Suprapubic skin (tissue), 4 donors: Measurements from ENCODE around the gene POLR2L. TPM values are rescaled to one million over a fixed set of nuclear protein-coding genes. Genes with fewer than 3 reads are reported as not detected.

Source experiments
- DNase-seq, 2 donors: peaks; one replicate each; pipeline ENCODE4 v3.0.0-alpha.2; 2019; ENCODE audit warnings: low spot score in 2 of 2
- H3K27ac ChIP-seq: fragments of 200-600 bp; sonication (generic); one replicate; pipeline ENCODE4 v1.5.1; 2019
- H3K27me3 ChIP-seq: fragments of 200-600 bp; sonication (generic); one replicate; pipeline ENCODE4 v1.5.1; 2019
- H3K36me3 ChIP-seq: fragments of 200-600 bp; sonication (generic); one replicate; pipeline ENCODE4 v1.5.1; 2019
- H3K4me1 ChIP-seq: fragments of 200-600 bp; sonication (generic); one replicate; pipeline ENCODE4 v1.5.1; 2019
- H3K4me3 ChIP-seq: fragments of 200-600 bp; sonication (generic); one replicate; pipeline ENCODE4 v1.5.1; 2019; ENCODE audit warnings: mild to moderate bottlenecking
- H3K9me3 ChIP-seq: fragments of 200-600 bp; sonication (generic); one replicate; pipeline ENCODE4 v1.5.1; 2019
- EP300 ChIP-seq: sonication (generic); formaldehyde crosslinking; IDR thresholded peaks from one replicate; pipeline ENCODE4 v1.6.1; 2017; ENCODE audit warnings: antibody characterized with exemption
- POLR2A ChIP-seq, 2 donors: fragments of 450-650 bp; IDR thresholded peaks; one replicate each; pipeline ENCODE4 v1.6.1; 2017; ENCODE audit warnings: antibody characterized with exemption in 2 of 2, mild to moderate bottlenecking in 2 of 2, moderate library complexity in 2 of 2
- POLR2AphosphoS5 ChIP-seq, 3 donors: sonication (generic); formaldehyde crosslinking; IDR thresholded peaks; one replicate each; pipeline ENCODE4 v1.6.1; 2017; ENCODE audit warnings: antibody characterized with exemption in 3 of 3
- WGBS: methylation state at CpG from one replicate; pipeline ENCODE4 v1.1.5; 2018; 5-methylcytosine and 5-hydroxymethylcytosine counted together
- total RNA-seq, 4 donors: library from RNA; depleted of rRNA; stranded (reverse); fragments of >200 nt; gene quantifications; one replicate each; pipeline ENCODE4 v1.1.0, GENCODE V29; 2016
- TF ChIP-seq, protein P1 (sequence below), 2 donors: fragments of 200-600 bp in 1 of 2; fragments of 450-650 bp in 1 of 2; sonication (generic) in 1 of 2; IDR thresholded peaks; one replicate each; pipeline ENCODE4 v1.5.1; 2016 to 2019; ENCODE audit warnings: antibody characterized with exemption in 2 of 2, mild to moderate bottlenecking in 1 of 2, moderate library complexity in 1 of 2

Gene POLR2L
- total RNA-seq, 4 donors from 2014 or later, result 31.1 to 76.4 (median 56.4) TPM

- Histone ChIP-seq H3K36me3 (peaks cover 5% of the 10 kb centered on the region), H3K4me1 (peaks cover 87% of the 10 kb centered on the region), H3K4me3 (peak overlapping the region; percentile 87), H3K27me3 (peaks cover 9% of the 10 kb centered on the region), H3K9me3 (no peaks in the 10 kb centered on the region), H3K27ac (peak overlapping the region; percentile 97)
- no peak for TF ChIP-seq POLR2A (IDR thresholded peaks at IDR 0.05)
- TF ChIP-seq POLR2AphosphoS5 (IDR thresholded peaks at IDR 0.05), result peak in 2 of 3 donors; percentile 34 to 40
- 7% methylated on average over 14 of the region's 31 CpGs for WGBS
- DNase-seq, result peak; percentile 96 to 98
Observed at GRCh38 chr11:844693-845644, 2.6 kb upstream of the POLR2L start.

DNA sequence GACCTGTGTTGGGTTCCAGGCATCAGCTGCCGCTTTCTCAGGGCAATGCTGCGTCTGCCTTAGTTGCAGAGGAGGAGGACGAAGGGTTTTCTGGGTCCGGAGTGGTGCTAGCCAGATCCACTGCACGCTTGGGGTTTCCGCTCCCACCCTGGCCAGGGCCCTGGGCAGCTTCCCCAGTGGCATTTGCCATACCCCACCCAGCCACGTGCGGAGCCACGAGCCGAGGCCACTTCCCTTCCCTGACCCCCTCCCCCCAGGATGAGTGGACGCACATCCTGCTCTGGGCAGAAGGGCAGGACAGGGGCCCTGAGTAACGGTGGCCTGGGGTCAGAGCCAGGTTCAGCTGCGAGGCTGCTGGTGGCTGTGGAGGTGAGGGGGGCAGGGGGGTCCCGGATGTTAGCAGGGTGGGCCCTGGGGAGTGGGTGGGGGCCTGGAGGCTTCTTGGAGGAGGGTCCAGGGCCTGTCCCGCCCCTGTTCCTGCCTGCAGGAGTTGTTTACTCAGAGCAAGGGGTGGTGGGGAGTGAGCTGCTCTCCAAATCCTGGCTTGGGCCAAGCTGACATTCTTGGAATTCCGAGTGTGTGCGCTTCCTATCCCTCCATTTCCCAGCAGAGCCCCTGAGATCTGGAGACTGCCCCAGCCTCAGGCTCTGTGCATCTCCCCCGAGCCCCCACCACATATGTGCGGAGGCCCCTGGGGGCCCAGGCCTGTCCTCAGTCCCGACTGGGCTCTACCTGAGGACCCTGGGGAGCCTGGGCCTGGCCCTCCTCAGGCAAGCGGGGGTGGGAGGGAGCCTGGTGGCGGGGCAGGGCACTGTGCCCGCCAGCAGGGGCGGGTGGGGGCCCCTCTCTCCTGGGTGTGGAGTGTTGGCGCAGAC lies 1.7 kb upstream of the POLR2L start:
- H3K4me1 ChIP-seq, result peaks cover 88% of the 10 kb centered on the region
- DNase-seq, result peak; percentile 97 to 98

DNA sequence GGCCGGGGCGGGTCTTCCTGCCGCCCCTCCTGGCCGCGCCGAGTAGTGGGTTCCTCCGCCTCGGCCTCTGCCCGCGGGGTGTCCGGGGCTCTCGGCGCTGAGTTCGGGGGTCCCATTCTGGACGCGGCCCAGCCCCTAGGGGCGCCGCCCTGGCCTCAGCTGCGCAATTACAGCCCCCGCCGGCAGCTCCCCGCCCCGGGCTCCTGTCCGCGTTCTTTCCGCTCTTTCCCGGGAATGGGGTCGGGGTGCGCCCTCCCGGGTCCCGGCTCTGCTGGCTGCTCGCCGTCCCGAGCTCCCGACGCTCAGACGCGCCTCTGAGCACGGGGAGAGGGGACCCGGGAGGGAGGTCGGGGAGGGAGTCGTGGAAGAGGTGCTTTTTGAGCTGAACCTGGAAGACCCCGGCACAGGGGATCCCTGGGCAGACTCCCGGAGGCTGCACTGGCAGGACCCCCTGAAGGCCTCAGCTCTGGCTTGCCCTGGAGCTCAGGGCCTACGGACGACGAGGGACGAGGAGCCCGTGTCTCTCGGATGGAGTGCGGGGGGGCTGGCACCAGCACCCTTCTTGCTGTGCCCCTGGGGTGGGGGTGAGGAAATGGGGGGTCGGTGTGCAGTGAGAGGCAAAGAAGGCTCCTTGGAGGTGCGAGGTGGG lies 881 bp upstream of the POLR2L start:
- WGBS, result 0% methylated on average over 16 of the region's 53 CpGs
- no peak for DNase-seq
- TF ChIP-seq, protein P1, sequence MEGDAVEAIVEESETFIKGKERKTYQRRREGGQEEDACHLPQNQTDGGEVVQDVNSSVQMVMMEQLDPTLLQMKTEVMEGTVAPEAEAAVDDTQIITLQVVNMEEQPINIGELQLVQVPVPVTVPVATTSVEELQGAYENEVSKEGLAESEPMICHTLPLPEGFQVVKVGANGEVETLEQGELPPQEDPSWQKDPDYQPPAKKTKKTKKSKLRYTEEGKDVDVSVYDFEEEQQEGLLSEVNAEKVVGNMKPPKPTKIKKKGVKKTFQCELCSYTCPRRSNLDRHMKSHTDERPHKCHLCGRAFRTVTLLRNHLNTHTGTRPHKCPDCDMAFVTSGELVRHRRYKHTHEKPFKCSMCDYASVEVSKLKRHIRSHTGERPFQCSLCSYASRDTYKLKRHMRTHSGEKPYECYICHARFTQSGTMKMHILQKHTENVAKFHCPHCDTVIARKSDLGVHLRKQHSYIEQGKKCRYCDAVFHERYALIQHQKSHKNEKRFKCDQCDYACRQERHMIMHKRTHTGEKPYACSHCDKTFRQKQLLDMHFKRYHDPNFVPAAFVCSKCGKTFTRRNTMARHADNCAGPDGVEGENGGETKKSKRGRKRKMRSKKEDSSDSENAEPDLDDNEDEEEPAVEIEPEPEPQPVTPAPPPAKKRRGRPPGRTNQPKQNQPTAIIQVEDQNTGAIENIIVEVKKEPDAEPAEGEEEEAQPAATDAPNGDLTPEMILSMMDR (IDR thresholded peaks at IDR 0.05), result peak in 1 of 2 donors; percentile 11
- no peak for TF ChIP-seq EP300
- no peak for TF ChIP-seq POLR2AphosphoS5 (IDR thresholded peaks at IDR 0.05)
- peak overlapping the region; percentile 97 for H3K27ac ChIP-seq
- no peaks in the 10 kb centered on the region for H3K27me3 ChIP-seq
- no peaks in the 10 kb centered on the region for H3K9me3 ChIP-seq
- peaks cover 22% of the 10 kb centered on the region for H3K36me3 ChIP-seq
- peaks cover 84% of the 10 kb centered on the region for H3K4me1 ChIP-seq
- H3K4me3 ChIP-seq, result peak overlapping the region; percentile 87

More for the DNA sequence above, 1.7 kb upstream of the POLR2L start:
- WGBS, result 0% methylated on average over 4 of the region's 25 CpGs
- peaks cover 14% of the 10 kb centered on the region for H3K36me3 ChIP-seq
- no peaks in the 10 kb centered on the region for H3K9me3 ChIP-seq
- H3K27ac ChIP-seq, result peak overlapping the region; percentile 97
- H3K27me3 ChIP-seq, result peaks cover 3% of the 10 kb centered on the region
- peak overlapping the region; percentile 87 for H3K4me3 ChIP-seq
- TF ChIP-seq POLR2A (IDR thresholded peaks at IDR 0.05) (peak in 1 of 2 donors; percentile 60), EP300 (no peak), POLR2AphosphoS5 (IDR thresholded peaks at IDR 0.05) (peak; percentile 62 to 90 (median 89))
- TF ChIP-seq, protein P1 (IDR thresholded peaks at IDR 0.05), result no peak

- 1% methylated on average over 11 of the region's 27 CpGs for WGBS
- no peak for DNase-seq
- H3K4me1 ChIP-seq, result peaks cover 75% of the 10 kb centered on the region
Observed at GRCh38 chr11:841981-842369, 354 bp downstream of the POLR2L start.

More at GRCh38 chr11:841981-842369, 354 bp downstream of the POLR2L start:
- H3K36me3 ChIP-seq, result peaks cover 35% of the 10 kb centered on the region
- H3K27me3 ChIP-seq, result no peaks in the 10 kb centered on the region
- H3K27ac ChIP-seq, result peak overlapping the region; percentile 97
- peak overlapping the region; percentile 87 for H3K4me3 ChIP-seq
- TF ChIP-seq POLR2AphosphoS5 (IDR thresholded peaks at IDR 0.05) (no peak), EP300 (no peak), POLR2A (IDR thresholded peaks at IDR 0.05) (no peak)
- TF ChIP-seq, protein P1 (IDR thresholded peaks at IDR 0.05), result no peak
- no peaks in the 10 kb centered on the region for H3K9me3 ChIP-seq
